GM18858 (cell line): ENCODE measurements around the gene GRIK5.

ENCODE experiments used
- ATAC-seq: cut with Tn5 transposase; IDR thresholded peaks from one replicate; pipeline ENCODE4 v1.9.1; 2021; ENCODE audit not compliant: unreplicated experiment

The GRIK5 gene

GRCh38 chr19:41959056-41960053, 110.7 kb downstream of the GRIK5 start, which contains the start of gene RABAC1:
TSS of gene RABAC1 (minus strand) at chr19:41959321. CDS start at chr19:41959292, 29 bp downstream.
- peak; percentile 70 for ATAC-seq

GRCh38 chr19:41958367-41959055, 111.5 kb downstream of the GRIK5 start:
- no peak for ATAC-seq

- no peak for ATAC-seq
These were observed 112.1 kb downstream of the GRIK5 start for GRCh38 chr19:41957838-41958366.

- no peak for ATAC-seq
These were observed 112.7 kb downstream of the GRIK5 start for GRCh38 chr19:41957161-41957837.

GRCh38 chr19:41956621-41957020, 113.4 kb downstream of the GRIK5 start:
- no peak for ATAC-seq

- ATAC-seq, result no peak
These were observed 114.5 kb downstream of the GRIK5 start for GRCh38 chr19:41955521-41955920.

- no peak for ATAC-seq
These were observed 118.3 kb downstream of the GRIK5 start for GRCh38 chr19:41951686-41952172.
